Coronary artery (tissue), 2 donors: ENCODE results near the gene ARL4A.

Source experiments
- DNase-seq: peaks from one replicate; pipeline ENCODE4 v3.0.0-alpha.2; 2017; ENCODE audit warnings: low spot score
- H3K27ac ChIP-seq, 2 donors: fragments of 200-600 bp; sonication (generic); one replicate each; pipeline ENCODE4 v1.5.1; 2016 to 2019
- H3K4me3 ChIP-seq: fragments of 200-600 bp; sonication (generic); 2 replicates; pipeline ENCODE4 v1.5.1; 2016; ENCODE audit warnings: mild to moderate bottlenecking, moderate library complexity
- TF ChIP-seq, protein P1 (sequence below): fragments of 200-600 bp; sonication (generic); IDR thresholded peaks from one replicate; pipeline ENCODE4 v1.5.1; 2019; ENCODE audit warnings: antibody characterized with exemption

ARL4A gene

DNA sequence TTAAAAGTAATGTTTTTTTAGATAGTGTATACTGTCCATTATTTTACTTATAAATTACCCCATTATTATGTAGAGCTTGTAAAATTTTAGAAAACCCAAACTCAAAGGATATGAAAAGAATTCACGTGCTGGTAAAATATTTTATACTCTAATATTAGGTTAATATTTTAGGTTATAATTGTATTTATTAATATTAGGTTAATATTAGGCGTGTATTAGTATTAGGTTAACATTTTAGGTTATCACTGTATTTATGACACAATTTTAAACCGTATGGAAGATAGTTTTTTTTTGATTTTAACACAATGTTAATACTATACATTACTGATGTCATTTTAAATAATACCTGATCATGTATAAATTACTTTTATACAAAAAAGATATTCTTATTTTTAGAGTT is 48.5 kb downstream of the ARL4A start:
- H3K27ac ChIP-seq: no peak overlapping the region
- no peak for DNase-seq
- H3K4me3 ChIP-seq: no peak overlapping the region
- TF ChIP-seq, protein P1, sequence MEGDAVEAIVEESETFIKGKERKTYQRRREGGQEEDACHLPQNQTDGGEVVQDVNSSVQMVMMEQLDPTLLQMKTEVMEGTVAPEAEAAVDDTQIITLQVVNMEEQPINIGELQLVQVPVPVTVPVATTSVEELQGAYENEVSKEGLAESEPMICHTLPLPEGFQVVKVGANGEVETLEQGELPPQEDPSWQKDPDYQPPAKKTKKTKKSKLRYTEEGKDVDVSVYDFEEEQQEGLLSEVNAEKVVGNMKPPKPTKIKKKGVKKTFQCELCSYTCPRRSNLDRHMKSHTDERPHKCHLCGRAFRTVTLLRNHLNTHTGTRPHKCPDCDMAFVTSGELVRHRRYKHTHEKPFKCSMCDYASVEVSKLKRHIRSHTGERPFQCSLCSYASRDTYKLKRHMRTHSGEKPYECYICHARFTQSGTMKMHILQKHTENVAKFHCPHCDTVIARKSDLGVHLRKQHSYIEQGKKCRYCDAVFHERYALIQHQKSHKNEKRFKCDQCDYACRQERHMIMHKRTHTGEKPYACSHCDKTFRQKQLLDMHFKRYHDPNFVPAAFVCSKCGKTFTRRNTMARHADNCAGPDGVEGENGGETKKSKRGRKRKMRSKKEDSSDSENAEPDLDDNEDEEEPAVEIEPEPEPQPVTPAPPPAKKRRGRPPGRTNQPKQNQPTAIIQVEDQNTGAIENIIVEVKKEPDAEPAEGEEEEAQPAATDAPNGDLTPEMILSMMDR: no peak

DNA sequence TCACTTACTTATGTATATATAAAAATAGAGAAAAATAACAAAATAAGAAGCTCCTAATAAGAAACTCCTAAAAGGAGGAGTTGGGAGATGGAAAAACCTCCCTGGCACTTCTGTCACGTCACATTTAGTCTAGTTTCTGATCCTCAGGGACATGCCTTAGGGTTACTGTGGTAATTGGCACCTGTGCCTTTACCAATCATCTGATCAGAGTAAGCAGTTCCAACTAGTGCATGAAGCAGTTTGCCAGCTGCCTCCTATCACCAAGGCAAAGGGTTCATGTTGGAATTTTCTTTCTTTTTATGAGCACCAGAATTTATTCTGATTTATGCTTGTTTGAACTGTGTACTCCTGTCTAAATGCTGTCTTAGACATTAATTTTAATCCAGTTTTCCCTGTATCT is 49.9 kb downstream of the ARL4A start:
- H3K4me3 ChIP-seq: no peak overlapping the region
- TF ChIP-seq, protein P1: no peak
- H3K27ac ChIP-seq: no peak overlapping the region
- DNase-seq: no peak

DNA sequence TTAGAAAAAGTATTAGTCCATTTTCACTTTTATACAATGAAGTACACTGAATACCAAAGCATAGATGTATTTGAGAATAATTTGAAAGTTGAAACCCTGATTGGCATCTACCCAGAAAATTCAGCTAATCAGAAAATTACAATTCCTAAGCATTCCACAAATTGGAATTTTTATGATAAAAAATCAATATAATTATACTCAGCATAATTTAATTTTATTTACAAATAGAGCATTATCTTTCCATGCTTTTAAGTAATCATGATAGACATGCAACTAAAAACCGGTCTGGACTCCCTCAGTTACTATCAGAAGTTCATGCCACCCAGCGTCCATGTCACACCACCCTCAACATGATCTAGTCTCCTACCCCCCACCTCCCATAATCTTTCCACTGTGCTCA is 50.4 kb downstream of the ARL4A start:
- H3K27ac ChIP-seq: no peak overlapping the region
- no peak for DNase-seq
- TF ChIP-seq, protein P1: no peak

DNA sequence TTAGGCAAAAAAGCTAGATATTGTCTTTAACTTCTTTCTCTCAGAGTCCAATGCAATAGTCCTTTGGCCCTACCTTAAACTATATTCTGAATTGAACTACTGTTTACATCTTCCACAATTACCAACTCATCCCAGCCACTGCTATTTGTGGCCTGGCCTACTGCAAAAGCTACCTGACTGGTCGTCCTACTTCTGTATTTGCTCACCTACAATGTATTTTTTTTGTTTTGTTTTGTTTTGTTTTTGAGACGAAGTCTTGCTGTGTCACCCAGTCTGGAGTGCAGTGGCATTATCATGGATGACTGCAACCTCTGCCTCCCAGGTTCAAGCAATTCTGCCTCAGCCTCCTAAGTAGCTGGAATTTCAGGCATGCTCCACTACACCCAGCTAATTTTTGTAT is 51.2 kb downstream of the ARL4A start:
- H3K4me3 ChIP-seq: no peak overlapping the region
- H3K27ac ChIP-seq: no peak overlapping the region

More for the DNA sequence above, 50.4 kb downstream of the ARL4A start:
- H3K4me3 ChIP-seq: no peak overlapping the region

More for the DNA sequence above, 51.2 kb downstream of the ARL4A start:
- TF ChIP-seq, protein P1: no peak
- DNase-seq: no peak
